Astrocyte of the spinal cord (primary cell): ENCODE measurements around the gene TET2.

ENCODE experiments used
- DNase-seq: peaks from one replicate; pipeline ENCODE4 v3.0.0; 2011; ENCODE audit warnings: low read depth, low spot score
- H3K4me3 ChIP-seq: 2 replicates; pipeline ENCODE4 v1.5.1; 2011; ENCODE audit warnings: low read depth, mild to moderate bottlenecking, low read length, moderate library complexity
- in situ Hi-C: cut with HindIII; loops from 2 replicates; pipeline ENCODE4 v1.10.0; 2017; ENCODE audit warnings: low sequenced_read_pairs
- TF ChIP-seq, protein P1 (sequence below): IDR thresholded peaks from 2 replicates; pipeline ENCODE4 v1.5.1; 2012; ENCODE audit warnings: low read depth, mild to moderate bottlenecking, low read length, inconsistent platforms

TET2 gene

DNA sequence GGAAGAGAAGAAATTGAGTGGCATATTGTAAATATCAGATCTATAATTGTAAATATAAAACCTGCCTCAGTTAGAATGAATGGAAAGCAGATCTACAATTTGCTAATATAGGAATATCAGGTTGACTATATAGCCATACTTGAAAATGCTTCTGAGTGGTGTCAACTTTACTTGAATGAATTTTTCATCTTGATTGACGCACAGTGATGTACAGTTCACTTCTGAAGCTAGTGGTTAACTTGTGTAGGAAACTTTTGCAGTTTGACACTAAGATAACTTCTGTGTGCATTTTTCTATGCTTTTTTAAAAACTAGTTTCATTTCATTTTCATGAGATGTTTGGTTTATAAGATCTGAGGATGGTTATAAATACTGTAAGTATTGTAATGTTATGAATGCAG lies 132.6 kb downstream of the TET2 start:
- no peak for DNase-seq
- in situ Hi-C loops: no loop called here
- H3K4me3 ChIP-seq: no peak overlapping the region
- TF ChIP-seq, protein P1, sequence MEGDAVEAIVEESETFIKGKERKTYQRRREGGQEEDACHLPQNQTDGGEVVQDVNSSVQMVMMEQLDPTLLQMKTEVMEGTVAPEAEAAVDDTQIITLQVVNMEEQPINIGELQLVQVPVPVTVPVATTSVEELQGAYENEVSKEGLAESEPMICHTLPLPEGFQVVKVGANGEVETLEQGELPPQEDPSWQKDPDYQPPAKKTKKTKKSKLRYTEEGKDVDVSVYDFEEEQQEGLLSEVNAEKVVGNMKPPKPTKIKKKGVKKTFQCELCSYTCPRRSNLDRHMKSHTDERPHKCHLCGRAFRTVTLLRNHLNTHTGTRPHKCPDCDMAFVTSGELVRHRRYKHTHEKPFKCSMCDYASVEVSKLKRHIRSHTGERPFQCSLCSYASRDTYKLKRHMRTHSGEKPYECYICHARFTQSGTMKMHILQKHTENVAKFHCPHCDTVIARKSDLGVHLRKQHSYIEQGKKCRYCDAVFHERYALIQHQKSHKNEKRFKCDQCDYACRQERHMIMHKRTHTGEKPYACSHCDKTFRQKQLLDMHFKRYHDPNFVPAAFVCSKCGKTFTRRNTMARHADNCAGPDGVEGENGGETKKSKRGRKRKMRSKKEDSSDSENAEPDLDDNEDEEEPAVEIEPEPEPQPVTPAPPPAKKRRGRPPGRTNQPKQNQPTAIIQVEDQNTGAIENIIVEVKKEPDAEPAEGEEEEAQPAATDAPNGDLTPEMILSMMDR: no peak

DNA sequence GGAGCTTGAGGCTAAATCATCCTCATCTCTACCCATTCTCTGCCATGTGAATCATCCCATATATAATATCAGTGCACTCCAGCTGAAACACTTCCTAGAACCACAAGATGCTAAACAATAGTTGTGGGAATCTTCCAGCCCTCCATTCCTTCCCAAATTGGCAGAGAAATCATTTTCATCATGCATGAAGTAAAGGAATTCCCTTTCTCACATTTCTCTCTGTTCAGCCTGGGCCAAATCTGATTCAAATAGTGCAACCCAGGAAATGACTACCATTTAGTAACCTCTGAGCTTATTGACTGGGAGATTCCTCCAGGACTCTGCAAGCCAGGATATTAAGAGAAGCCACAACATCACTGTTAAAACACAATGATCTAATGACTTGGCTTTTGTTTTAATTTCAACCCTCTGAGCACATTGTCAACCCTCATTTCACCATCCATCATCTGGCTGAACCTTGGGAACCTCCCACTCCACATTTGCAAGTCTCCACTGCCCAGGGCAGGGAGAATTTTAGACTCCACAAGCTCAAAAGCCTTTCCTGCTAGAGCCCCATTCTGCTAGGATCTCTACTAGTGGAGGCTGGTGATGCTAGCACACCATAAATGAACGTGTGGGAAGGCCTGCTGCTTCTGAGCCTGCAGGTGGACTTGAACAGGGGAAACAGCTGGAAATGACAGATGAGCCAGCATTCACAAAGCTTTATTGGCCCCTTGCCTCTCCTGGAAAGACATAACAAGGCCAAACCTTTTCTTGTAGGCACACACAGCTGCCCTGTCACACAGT lies 133.9 kb downstream of the TET2 start:
- H3K4me3 ChIP-seq: no peak overlapping the region
- in situ Hi-C loops: no loop called here
- peak; percentile 93 for DNase-seq
- TF ChIP-seq, protein P1: no peak

DNA sequence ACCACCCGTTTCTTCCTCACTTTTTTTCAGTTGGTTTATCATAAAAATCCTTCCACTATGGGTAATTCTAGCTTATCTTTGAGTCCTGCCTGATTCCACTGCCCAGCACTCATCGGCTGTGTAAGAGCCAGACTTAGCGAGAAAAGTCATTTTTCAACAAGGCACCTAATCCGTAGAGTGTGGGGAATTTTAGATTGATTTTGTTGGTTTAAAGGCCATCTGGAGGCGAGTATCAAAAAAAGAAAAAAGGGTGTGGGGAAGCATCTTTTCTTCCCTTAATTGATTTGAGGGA lies 134.4 kb downstream of the TET2 start:
- no peak overlapping the region for H3K4me3 ChIP-seq
- TF ChIP-seq, protein P1: no peak
- in situ Hi-C loops: no loop called here
- no peak for DNase-seq

DNA sequence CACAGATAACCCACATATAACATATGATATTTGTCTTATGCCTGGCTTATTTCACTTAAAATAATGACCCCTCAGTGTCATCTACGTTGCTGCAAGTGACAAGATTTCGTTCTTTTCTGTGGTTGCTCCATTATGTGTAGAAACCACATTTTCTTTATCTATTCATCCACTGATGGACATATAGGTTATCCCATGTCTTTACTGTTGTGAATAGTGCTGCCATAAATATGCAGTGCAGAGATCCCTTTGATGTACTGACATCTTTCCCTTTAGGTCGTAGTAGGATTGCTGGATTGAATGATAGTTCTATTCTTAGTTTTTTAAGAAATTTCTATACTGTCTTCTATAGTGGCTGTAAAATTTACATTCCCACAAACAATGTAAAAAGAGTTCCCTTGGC lies 135.8 kb downstream of the TET2 start:
- TF ChIP-seq, protein P1: no peak
- in situ Hi-C loops: no loop called here
- DNase-seq: no peak
- H3K4me3 ChIP-seq: no peak overlapping the region

DNA sequence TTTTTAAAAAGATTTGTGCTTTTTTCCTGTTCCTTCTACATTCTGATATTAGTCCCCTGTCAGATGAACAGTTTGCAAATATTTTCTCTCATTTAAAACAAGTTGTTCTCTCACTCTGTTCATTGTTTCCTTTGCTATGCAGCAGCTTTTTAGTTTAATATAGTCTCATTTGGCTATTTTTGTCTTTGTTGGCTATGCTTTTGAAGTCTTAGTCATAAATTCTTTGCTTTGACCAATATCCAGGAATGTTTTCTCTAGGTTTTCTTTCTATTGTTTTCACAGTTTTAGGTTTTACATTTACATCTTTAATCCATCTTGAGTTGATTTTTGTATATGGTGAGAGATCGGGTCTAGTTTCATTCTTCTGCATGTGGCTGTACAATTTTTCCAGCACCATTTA lies 136.8 kb downstream of the TET2 start:
- TF ChIP-seq, protein P1: no peak
- H3K4me3 ChIP-seq: no peak overlapping the region
- DNase-seq: peak; percentile 57
- in situ Hi-C loops: no loop called here

DNA sequence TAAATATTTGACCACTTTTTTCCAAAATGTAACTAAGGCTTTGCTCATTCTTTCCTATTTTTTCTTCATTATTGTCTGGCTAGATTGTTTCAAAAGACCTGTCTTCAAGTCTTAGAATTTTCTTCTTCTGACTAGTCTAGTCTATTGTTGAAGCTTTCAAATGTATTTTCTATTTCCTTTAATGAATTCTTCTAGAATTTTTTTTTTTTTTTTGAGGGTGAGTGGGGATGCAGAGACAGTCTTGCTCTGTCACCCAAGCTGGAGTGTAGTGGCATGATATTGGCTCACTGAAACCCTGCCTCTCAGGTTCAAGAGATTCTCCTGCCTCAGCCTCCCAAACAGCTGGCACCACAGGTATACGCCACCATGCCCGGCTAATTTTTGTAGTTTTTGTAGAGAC lies 141.4 kb downstream of the TET2 start:
- in situ Hi-C loops: no loop called here
- TF ChIP-seq, protein P1: no peak
- DNase-seq: no peak
- no peak overlapping the region for H3K4me3 ChIP-seq
